ENCODE data around the gene HPD.

The HPD gene

DNA sequence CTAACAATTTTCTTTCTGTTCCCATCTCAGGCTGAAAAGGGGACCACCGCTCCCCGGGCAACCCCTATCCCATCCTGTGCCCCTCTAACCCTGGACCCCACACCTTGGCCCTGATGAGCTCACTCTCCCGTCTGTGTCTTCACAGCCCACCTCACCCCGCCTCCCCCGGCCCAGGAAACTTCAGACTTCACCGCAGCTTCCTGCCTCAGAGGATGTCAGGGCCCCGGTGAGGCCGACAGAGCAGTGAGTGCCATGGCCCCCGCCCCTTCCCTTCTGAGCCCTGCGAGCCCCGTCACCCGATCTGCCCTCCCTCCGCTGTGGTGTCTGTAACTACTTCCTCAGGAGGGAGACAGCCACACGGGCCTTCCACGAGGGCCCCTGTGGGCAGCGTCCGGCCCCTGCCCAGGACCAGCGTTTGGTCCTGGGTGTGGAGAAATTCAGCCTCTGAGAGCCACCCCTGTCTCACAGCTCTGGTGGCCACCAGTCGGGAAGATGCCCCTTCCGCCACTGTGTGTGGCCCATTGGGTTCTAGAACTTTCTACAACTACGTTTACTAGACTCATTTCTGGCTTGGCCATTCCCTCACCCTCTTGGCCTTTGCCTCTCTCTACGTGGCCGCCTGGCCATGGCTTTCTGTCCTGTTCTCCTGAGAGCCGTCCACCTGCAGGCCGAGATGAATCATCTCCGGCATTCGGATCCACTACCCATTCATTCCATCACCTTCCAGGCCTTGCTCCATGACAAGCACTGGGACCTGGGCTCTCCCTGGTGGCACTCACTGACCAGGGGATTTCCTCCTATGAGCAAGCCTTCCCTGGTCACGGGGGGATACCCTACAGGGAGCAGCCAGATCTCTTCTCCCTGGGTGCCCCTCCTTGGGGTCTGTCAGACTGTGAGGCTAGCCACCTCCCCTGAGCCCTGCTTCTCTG lies 68.6 kb downstream of the HPD start:
- ATAC-seq: no peak
- TF ChIP-seq PPARA (CRISPR knock-in tag; IDR thresholded peaks at IDR 0.05; ENCODE audit: borderline replicate concordance) (no peak), ZNF565 (CRISPR knock-in tag; conservative IDR thresholded peaks at IDR 0.05; ENCODE audit: low read depth) (no peak), ESRRG (CRISPR knock-in tag; IDR thresholded peaks at IDR 0.05) (no peak), OSR1 (CRISPR knock-in tag; IDR thresholded peaks at IDR 0.05) (no peak), ZFP3 (CRISPR knock-in tag; IDR thresholded peaks at IDR 0.05) (no peak), ZC3H10 (CRISPR knock-in tag; IDR thresholded peaks at IDR 0.05) (no peak), ZNF70 (CRISPR knock-in tag; IDR thresholded peaks at IDR 0.05) (no peak), ZFP30 (CRISPR knock-in tag; IDR thresholded peaks at IDR 0.05) (no peak), TOX (CRISPR knock-in tag; IDR thresholded peaks at IDR 0.05; ENCODE audit: borderline replicate concordance) (no peak), SNAI2 (CRISPR knock-in tag; IDR thresholded peaks at IDR 0.05) (no peak), TCF4 (CRISPR knock-in tag; IDR thresholded peaks at IDR 0.05; ENCODE audit: borderline replicate concordance) (no peak), ZNF8 (CRISPR knock-in tag; IDR thresholded peaks at IDR 0.05) (no peak), BACH2 (CRISPR knock-in tag; IDR thresholded peaks at IDR 0.05; ENCODE audit: borderline replicate concordance) (no peak), RARB (CRISPR knock-in tag; IDR thresholded peaks at IDR 0.05) (no peak), GLIS3 (CRISPR knock-in tag; IDR thresholded peaks at IDR 0.05) (no peak)
- TF ChIP-seq, protein P1, sequence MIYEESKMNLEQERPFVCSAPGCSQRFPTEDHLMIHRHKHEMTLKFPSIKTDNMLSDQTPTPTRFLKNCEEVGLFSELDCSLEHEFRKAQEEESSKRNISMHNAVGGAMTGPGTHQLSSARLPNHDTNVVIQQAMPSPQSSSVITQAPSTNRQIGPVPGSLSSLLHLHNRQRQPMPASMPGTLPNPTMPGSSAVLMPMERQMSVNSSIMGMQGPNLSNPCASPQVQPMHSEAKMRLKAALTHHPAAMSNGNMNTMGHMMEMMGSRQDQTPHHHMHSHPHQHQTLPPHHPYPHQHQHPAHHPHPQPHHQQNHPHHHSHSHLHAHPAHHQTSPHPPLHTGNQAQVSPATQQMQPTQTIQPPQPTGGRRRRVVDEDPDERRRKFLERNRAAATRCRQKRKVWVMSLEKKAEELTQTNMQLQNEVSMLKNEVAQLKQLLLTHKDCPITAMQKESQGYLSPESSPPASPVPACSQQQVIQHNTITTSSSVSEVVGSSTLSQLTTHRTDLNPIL (CRISPR knock-in tag; IDR thresholded peaks at IDR 0.05; ENCODE audit: low read depth): no peak
- TF ChIP-seq, protein P2, sequence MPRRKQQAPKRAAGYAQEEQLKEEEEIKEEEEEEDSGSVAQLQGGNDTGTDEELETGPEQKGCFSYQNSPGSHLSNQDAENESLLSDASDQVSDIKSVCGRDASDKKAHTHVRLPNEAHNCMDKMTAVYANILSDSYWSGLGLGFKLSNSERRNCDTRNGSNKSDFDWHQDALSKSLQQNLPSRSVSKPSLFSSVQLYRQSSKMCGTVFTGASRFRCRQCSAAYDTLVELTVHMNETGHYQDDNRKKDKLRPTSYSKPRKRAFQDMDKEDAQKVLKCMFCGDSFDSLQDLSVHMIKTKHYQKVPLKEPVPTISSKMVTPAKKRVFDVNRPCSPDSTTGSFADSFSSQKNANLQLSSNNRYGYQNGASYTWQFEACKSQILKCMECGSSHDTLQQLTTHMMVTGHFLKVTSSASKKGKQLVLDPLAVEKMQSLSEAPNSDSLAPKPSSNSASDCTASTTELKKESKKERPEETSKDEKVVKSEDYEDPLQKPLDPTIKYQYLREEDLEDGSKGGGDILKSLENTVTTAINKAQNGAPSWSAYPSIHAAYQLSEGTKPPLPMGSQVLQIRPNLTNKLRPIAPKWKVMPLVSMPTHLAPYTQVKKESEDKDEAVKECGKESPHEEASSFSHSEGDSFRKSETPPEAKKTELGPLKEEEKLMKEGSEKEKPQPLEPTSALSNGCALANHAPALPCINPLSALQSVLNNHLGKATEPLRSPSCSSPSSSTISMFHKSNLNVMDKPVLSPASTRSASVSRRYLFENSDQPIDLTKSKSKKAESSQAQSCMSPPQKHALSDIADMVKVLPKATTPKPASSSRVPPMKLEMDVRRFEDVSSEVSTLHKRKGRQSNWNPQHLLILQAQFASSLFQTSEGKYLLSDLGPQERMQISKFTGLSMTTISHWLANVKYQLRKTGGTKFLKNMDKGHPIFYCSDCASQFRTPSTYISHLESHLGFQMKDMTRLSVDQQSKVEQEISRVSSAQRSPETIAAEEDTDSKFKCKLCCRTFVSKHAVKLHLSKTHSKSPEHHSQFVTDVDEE (CRISPR knock-in tag; IDR thresholded peaks at IDR 0.05): no peak
- TF ChIP-seq, protein P3, sequence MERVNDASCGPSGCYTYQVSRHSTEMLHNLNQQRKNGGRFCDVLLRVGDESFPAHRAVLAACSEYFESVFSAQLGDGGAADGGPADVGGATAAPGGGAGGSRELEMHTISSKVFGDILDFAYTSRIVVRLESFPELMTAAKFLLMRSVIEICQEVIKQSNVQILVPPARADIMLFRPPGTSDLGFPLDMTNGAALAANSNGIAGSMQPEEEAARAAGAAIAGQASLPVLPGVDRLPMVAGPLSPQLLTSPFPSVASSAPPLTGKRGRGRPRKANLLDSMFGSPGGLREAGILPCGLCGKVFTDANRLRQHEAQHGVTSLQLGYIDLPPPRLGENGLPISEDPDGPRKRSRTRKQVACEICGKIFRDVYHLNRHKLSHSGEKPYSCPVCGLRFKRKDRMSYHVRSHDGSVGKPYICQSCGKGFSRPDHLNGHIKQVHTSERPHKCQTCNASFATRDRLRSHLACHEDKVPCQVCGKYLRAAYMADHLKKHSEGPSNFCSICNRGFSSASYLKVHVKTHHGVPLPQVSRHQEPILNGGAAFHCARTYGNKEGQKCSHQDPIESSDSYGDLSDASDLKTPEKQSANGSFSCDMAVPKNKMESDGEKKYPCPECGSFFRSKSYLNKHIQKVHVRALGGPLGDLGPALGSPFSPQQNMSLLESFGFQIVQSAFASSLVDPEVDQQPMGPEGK (CRISPR knock-in tag; IDR thresholded peaks at IDR 0.05; ENCODE audit: borderline replicate concordance): no peak
- TF ChIP-seq, protein P4, sequence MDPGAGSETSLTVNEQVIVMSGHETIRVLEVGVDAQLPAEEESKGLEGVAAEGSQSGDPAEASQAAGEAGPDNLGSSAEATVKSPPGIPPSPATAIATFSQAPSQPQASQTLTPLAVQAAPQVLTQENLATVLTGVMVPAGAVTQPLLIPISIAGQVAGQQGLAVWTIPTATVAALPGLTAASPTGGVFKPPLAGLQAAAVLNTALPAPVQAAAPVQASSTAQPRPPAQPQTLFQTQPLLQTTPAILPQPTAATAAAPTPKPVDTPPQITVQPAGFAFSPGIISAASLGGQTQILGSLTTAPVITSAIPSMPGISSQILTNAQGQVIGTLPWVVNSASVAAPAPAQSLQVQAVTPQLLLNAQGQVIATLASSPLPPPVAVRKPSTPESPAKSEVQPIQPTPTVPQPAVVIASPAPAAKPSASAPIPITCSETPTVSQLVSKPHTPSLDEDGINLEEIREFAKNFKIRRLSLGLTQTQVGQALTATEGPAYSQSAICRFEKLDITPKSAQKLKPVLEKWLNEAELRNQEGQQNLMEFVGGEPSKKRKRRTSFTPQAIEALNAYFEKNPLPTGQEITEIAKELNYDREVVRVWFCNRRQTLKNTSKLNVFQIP (CRISPR knock-in tag; IDR thresholded peaks at IDR 0.05; ENCODE audit: borderline replicate concordance, low read depth): no peak
- TF ChIP-seq, protein P5, sequence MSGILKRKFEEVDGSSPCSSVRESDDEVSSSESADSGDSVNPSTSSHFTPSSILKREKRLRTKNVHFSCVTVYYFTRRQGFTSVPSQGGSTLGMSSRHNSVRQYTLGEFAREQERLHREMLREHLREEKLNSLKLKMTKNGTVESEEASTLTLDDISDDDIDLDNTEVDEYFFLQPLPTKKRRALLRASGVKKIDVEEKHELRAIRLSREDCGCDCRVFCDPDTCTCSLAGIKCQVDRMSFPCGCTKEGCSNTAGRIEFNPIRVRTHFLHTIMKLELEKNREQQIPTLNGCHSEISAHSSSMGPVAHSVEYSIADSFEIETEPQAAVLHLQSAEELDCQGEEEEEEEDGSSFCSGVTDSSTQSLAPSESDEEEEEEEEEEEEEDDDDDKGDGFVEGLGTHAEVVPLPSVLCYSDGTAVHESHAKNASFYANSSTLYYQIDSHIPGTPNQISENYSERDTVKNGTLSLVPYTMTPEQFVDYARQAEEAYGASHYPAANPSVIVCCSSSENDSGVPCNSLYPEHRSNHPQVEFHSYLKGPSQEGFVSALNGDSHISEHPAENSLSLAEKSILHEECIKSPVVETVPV (CRISPR knock-in tag; IDR thresholded peaks at IDR 0.05): no peak
